ENCODE results near the gene MARCO.

Gene MARCO

GRCh38 chr2:118942031-118942430 is at the start of gene MARCO:
Gene MARCO (plus strand): TSS chr2:118942194. CDS start chr2:118942301, 107 bp downstream.
- DNase-seq (ENCODE audit: extremely low read depth in 1 of 2, low read depth in 1 of 2), result no peak

DNA sequence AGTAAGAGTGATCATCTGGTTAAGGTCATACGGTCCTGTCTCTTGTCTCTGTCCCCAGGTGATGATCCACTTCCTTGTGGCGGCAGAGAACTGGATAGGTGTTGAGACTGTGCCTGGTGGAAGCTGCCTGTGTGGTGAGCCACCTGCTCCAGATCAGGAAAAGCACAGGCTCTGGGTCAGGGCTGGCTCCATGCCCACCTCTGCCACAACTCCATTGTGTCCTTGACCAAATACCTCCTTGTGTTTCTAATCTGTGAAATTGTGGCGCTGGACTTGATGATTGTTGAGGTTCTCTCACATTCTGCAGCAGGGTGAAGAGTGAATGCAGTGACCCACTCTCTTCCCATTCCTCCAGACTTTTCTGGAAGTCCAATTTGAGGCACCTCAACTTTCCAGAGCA is 48.9 kb upstream of the MARCO start:
- no peak for DNase-seq (ENCODE audit: extremely low read depth in 1 of 2, low read depth in 1 of 2)

DNA sequence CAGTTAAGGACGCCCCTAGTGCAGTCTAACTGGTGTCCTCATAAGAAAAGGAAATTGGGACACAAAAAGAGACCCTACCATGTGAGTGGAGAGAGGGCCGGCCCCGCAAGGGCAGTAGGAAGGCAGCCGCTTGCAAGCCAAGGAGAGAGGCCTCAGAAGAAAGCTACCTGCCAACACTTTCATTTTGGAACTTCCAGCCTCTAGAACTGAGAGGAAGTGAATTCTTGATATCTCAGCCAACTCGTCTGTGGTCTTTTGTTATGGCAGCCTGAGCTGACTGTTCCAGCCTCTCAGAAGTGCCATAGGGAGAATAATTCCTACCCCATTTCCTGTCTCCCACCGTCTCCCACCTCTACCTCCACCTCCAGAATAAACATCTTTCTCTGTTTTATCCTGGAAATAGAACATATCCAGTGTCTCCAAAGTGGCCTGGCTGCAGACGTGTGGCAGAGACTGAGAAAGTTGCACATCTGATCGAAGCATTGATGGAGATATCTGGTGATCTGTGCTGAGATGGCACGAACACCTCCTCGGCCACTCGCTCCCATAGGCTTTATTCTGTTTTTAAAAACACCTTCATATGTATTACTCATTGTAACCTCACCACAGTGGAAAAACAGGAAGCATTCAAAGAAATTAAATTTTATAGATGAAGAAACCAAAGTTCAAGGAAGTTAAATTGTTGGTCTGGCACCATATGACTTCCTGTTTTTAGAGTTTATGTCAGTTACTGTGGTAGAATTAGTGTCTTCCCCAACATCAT is 39.5 kb upstream of the MARCO start:
- DNase-seq (ENCODE audit: extremely low read depth in 1 of 2, low read depth in 1 of 2), result no peak

DNA sequence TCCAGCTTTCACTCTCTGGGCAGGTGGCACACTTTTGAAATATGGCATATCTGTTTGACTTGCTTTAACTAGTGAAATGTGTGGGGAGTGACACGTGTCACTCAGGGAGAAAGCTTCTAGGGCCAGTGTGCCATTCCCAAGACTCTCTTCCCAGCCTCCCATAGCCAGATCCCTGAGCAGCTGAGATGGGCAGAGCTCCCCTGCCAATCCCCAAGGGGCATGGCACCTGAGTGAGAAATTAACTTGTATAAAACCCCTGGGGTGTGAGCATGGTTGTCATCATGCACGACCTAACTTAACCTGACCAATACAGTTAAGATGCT is 39.0 kb upstream of the MARCO start:
- DNase-seq (ENCODE audit: extremely low read depth in 1 of 2, low read depth in 1 of 2), result no peak

DNA sequence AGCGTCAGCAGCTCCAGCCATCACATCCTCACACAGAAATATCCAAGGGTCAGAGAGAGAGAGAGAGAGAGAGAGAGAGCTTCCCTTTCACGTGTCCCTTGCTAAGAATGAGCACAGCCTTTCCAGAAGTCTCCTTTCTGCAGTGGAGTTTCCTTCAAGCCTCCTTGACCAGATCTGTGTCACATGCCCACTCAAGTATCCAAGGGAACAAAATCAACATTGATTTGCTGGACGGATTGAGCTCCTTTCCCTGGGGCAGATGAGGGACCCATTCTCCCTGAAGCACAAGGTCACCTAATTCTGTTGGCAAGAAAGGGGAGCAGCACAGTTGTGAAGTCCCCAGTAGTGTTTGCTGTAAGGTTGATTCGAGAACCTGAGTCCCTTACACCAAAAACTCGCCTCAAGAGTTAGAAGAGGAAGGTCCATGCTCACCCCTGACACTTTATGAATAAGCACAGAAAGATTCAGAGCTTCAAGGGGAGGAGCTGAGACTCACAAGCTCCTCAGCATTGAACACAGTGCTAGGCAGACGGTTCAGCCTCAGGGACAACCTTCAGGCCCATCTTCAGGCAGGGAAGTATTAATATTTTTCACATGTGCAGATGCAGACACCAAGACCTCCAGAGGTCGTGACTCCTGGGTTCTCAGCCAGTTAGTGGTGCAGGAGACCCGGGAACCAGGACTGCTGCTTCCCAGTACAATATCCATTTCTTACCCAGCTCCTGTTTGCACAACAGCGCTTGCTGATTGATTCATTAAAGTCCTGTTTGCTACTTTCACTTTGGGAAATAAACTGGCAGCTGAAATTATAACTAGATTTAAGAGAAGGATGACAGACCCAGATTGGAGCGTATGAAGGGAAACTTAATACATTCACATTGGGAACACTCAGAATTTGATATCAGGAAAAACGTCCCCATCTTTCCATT is 38.2 kb upstream of the MARCO start:
- DNase-seq (ENCODE audit: extremely low read depth in 1 of 2, low read depth in 1 of 2), result no peak

DNA sequence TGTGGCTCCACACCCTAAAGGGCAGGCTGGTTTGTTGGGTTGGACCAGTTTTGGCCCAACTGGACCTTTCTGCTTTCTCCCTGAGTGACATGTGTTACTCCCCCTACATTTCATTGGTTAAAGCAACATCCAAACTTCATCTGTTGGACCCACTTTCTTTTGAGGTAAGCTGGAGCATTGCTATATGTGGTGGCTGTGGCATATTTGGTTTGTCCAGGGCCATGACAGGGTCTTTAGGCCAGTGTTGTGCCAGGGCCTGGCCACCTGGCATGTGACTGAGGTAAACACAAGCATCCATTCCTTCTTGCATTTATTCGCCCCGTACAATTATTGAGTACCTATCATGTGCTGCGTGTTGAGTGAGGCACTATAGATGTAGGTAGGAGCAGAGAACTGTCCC is 36.8 kb upstream of the MARCO start:
- no peak for DNase-seq (ENCODE audit: extremely low read depth in 1 of 2, low read depth in 1 of 2)

- no peak for DNase-seq (ENCODE audit: extremely low read depth in 1 of 2, low read depth in 1 of 2)
Observed at GRCh38 chr2:118906186-118906585, 35.8 kb upstream of the MARCO start.

- DNase-seq (ENCODE audit: extremely low read depth in 1 of 2, low read depth in 1 of 2), result no peak
Observed at GRCh38 chr2:118907759-118908158, 34.2 kb upstream of the MARCO start.

GRCh38 chr2:118909191-118909590 is 32.8 kb upstream of the MARCO start:
- no peak for DNase-seq (ENCODE audit: extremely low read depth in 1 of 2, low read depth in 1 of 2)

GRCh38 chr2:118911166-118911856 is 30.7 kb upstream of the MARCO start:
- DNase-seq (ENCODE audit: extremely low read depth in 1 of 2, low read depth in 1 of 2), result no peak

DNA sequence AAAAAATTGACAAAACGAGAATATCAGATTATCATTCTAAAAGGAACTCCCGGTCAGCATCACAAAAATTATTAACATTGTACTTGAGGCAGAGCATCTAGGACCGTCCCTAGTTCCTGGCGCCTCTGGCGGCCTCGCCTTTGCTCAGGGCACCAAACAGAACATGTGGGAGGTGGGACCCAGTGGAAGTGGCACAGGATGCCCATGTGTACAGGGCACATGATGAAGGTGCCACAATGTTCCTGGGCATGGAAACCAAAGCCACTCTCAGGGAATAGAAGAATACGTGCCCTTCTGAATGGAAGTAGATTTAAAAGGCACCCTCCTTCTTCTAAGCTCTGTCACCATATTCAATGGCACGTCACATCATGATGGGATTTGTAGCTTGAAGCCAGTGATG is 30.1 kb upstream of the MARCO start:
- no peak for DNase-seq (ENCODE audit: extremely low read depth in 1 of 2, low read depth in 1 of 2)

DNA sequence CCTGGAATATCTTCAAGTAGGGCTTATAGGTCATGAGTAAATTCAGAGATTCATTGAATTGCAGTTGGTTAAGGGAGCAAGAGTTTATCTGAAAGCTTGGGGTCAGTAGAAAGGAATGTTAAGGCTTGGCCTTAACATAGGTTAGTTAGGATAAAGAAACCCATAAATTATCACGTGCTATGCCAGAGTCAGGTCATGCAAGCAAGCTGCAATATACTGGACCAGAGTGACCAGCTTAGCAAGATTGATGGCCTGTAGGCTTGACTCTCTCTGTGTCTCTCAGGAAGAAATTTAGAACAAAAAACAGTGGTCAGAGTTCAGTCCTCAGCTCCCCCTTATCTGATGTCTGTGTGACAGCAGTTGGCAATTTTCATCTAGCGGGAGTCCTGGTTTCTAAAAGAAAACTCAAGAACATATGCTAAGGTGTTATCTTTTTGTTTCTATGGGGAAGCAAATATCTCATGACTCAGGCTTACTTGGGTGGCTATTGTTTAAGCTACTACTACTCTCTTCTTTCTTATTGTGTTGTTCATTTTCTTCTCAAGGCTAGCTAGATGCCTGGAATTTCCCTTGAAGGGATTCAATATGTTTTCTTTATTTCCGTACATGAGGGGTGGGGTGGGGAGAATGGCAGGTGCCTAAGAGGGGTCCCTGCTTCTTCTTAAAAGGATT is 28.7 kb upstream of the MARCO start:
- no peak for DNase-seq (ENCODE audit: extremely low read depth in 1 of 2, low read depth in 1 of 2)

- no peak for DNase-seq (ENCODE audit: extremely low read depth in 1 of 2, low read depth in 1 of 2)
Observed at GRCh38 chr2:118913803-118914645, 28.0 kb upstream of the MARCO start.

DNA sequence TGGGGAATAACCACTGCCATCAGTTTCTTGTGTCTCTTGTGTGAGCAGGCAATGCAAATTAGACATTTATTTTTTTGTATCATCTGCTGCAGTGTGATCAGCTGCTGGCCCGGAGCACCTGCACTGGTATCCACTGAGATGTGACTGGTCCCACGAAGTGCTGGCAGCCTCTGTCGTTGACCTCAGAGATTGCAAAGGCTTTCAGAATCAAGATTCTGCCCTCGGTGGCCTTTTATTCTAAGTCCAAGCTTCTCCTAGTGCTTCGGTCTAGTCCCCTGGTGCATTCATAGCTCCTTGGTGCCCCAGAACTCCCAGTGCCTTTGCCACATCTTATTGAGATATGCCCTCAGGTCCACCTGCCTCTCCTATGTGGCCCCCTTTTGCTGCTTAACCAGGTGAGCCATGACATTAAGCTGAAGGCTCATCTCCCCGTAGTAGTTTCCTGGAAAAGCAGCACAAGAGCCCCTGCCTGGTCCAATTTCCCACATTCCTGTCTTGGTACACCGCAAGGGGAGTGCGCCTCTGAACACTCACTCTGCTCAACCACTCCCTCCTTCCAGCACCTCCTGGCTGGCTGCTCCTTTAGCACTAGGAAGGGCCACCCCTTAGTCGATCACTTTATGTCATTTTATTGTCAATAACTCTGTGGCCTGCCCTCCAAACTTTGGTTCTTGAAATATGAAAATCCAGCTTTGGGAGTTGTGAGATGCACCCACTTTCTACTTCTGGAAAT is 27.1 kb upstream of the MARCO start:
- DNase-seq (ENCODE audit: extremely low read depth in 1 of 2, low read depth in 1 of 2), result no peak

GRCh38 chr2:118918017-118918416 is 24.0 kb upstream of the MARCO start:
- no peak for DNase-seq (ENCODE audit: extremely low read depth in 1 of 2, low read depth in 1 of 2)

GRCh38 chr2:118921646-118922045 is 20.3 kb upstream of the MARCO start:
- no peak for DNase-seq (ENCODE audit: extremely low read depth in 1 of 2, low read depth in 1 of 2)

DNA sequence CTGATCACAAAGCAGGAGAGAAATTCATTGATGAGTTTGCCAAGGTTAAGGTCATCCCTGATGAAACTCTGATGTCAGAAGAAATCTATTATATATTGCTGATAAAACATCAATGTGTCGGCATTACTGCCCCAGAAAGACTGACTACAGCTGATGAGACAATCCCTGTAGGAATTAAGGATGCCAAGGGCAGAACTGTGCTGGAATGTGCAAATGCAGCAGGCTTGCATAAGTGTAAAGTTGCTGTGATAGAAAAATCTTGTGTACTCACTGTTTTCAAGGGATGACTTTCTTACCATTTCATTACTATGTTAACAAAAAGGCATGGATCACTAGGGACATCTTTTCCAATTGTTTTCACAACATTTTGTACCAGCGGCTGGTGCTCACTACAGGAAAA is 19.7 kb upstream of the MARCO start:
- DNase-seq (ENCODE audit: extremely low read depth in 1 of 2, low read depth in 1 of 2), result no peak

GRCh38 chr2:118923371-118923770 is 18.6 kb upstream of the MARCO start:
- DNase-seq (ENCODE audit: extremely low read depth in 1 of 2, low read depth in 1 of 2), result no peak

DNA sequence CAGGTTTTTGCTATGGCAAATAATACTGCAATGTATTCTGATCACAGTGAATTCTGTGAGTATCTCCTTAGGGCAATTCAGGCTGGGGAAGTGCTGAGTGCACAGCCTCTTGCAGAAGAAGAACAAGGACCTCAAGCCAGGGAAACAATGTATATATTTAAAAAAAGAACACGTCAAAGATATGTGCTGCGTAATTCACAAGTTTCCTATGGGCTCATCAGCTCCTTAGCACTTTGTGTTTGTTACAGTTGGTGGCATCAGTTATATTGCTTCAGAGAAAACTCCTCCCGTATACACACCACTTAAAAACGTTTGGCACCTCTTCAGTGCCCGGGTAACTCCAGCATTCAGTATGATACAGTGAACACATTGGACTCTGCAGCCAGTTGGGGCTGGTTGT is 16.5 kb upstream of the MARCO start:
- DNase-seq (ENCODE audit: extremely low read depth in 1 of 2, low read depth in 1 of 2), result no peak

- DNase-seq (ENCODE audit: extremely low read depth in 1 of 2, low read depth in 1 of 2), result no peak
Observed at GRCh38 chr2:118925981-118926380, 16.0 kb upstream of the MARCO start.
